Mucosa of rectum (tissue), 2 donors: ENCODE data around the gene PKLR.
"Not testable (repeated sequence)": the region's sequence is repeated elsewhere in the genome, so short reads cannot be mapped to it uniquely, and the experiment has no call there.

Experiments
- H3K27ac ChIP-seq, 2 donors: one replicate each; pipeline ENCODE4 v1.7.0; 2013; ENCODE audit warnings: inconsistent platforms in 2 of 2, low read depth in 2 of 2, low read length in 2 of 2
- H3K27me3 ChIP-seq, 2 donors: one replicate each; pipeline ENCODE4 v1.7.0; 2013; ENCODE audit warnings: low read length in 2 of 2; ENCODE audit not compliant: control insufficient read depth in 2 of 2, insufficient read depth in 2 of 2
- H3K36me3 ChIP-seq, 2 donors: one replicate each; pipeline ENCODE4 v1.7.0; 2013; ENCODE audit warnings: low read length in 2 of 2; ENCODE audit not compliant: control insufficient read depth in 2 of 2, insufficient read depth in 2 of 2
- H3K4me1 ChIP-seq, 2 donors: one replicate each; pipeline ENCODE4 v1.7.0; 2013; ENCODE audit warnings: low read length in 2 of 2, mild to moderate bottlenecking in 1 of 2; ENCODE audit not compliant: control insufficient read depth in 2 of 2, insufficient read depth in 2 of 2
- H3K4me3 ChIP-seq, 2 donors: one replicate each; pipeline ENCODE4 v1.7.0; 2013; ENCODE audit warnings: low read length in 2 of 2
- H3K9ac ChIP-seq, 2 donors: one replicate each; pipeline ENCODE4 v1.7.0; 2013; ENCODE audit warnings: low read length in 2 of 2, low read depth in 1 of 2, mild to moderate bottlenecking in 1 of 2
- H3K9me3 ChIP-seq, 2 donors: one replicate each; pipeline ENCODE4 v1.7.0; 2013; ENCODE audit warnings: low read length in 2 of 2; ENCODE audit not compliant: control insufficient read depth in 2 of 2
- donor health status: healthy.
- donor health status: Normal muscosa, but diverticular disease.

The PKLR gene

DNA sequence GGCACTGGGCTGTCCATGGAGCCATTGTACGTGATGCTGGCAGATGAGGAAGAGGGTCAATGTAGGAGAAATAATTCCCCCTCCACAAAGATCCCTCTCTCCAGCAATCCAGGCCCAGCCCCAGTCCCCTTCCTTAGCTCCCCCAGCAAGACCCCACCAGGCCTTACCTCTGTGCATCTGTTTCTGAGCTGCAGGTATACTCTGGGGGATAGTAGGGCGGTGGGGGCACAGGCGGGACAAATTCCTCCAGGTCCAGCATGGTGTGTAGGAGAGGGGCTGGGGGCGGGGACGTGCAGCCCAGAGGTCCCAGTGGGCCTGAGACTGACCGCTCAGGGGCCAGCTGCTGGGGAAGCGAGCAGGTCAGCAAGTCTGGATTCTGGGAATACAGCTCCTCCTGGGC, 49.7 kb downstream of the PKLR start:
- Histone ChIP-seq H3K27me3 (no peaks in the 10 kb centered on the region), H3K9ac (no peak overlapping the region), H3K27ac (no peak overlapping the region), H3K9me3 (no peaks in the 10 kb centered on the region), H3K4me1 (peaks cover 13 to 20% of the 10 kb centered on the region in 2 donors), H3K4me3 (peak overlapping the region in 1 of 2 donors; percentile 7), H3K36me3 (peaks cover 0 to 2% of the 10 kb centered on the region in 2 donors)

DNA sequence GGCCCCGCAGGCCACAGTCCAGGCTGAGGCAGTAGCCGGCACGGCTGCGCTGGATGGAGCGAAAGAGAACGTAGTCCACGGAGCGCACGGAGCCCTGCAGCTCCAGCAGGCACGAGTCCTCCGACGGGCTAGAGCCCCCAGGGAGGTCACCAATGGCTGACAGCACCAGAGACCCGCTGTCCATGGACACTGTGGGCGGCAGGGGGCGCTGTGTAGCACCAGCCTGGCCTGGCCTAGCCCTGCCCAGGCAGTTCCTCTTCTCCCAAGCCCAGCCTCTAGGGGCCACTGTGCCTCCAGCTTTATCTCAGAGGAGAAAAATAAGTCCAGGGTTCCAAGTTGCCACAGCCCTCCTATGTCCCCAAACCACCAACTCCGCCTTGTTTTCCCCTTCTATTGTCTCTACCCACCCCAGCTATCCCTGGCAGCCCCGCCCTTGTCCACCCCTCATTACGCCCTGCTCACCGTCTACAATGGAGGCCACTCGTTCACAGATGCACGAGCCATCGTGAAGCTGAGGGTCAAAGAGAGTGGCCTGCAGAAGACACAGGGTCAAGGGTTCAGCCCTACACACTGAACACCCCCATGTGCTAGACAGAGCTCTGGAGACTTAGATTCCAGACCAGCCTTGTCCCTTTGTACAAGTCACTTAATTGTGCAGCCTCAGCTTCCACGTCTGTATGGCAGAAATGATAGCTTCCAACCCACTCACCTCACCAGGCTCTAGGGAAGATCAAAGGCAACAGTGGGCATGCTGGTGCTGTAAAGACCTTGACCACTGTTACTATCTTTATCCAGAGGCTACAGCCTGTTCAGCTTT, 50.4 kb downstream of the PKLR start:
- peak overlapping the region in 1 of 2 donors; percentile 38 for H3K27ac ChIP-seq
- peak overlapping the region; percentile 65 to 66 for H3K9ac ChIP-seq

DNA sequence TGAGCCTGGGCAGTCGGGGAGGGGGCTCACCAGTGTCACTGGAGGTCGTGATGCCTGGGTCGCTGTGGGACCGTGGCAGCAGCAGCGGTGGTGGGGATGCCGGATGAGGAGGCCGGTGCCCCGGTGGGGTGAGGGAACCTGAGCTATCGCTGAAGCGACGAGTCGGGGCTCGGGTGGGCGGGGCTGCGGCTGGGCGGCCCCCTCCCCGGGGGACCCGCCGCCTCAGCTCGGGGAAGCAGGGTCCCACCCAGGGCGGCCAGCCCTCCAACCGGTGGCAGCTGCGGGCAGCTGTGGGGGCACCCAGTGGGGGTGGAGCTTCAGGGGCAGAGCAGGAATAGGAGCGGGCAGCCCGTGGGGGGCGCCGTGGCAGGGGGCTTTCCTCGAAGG, 51.0 kb downstream of the PKLR start:
- peak overlapping the region; percentile 25 to 67 for H3K4me3 ChIP-seq
- H3K9ac ChIP-seq: peak overlapping the region; percentile 65 to 66

More for the DNA sequence above, 50.4 kb downstream of the PKLR start:
- no peaks in the 10 kb centered on the region for H3K27me3 ChIP-seq
- H3K4me1 ChIP-seq: peaks cover 10 to 20% of the 10 kb centered on the region in 2 donors
- H3K4me3 ChIP-seq: peak overlapping the region; percentile 25 to 67
- H3K36me3 ChIP-seq: no peaks in the 10 kb centered on the region
- H3K9me3 ChIP-seq: no peaks in the 10 kb centered on the region

DNA sequence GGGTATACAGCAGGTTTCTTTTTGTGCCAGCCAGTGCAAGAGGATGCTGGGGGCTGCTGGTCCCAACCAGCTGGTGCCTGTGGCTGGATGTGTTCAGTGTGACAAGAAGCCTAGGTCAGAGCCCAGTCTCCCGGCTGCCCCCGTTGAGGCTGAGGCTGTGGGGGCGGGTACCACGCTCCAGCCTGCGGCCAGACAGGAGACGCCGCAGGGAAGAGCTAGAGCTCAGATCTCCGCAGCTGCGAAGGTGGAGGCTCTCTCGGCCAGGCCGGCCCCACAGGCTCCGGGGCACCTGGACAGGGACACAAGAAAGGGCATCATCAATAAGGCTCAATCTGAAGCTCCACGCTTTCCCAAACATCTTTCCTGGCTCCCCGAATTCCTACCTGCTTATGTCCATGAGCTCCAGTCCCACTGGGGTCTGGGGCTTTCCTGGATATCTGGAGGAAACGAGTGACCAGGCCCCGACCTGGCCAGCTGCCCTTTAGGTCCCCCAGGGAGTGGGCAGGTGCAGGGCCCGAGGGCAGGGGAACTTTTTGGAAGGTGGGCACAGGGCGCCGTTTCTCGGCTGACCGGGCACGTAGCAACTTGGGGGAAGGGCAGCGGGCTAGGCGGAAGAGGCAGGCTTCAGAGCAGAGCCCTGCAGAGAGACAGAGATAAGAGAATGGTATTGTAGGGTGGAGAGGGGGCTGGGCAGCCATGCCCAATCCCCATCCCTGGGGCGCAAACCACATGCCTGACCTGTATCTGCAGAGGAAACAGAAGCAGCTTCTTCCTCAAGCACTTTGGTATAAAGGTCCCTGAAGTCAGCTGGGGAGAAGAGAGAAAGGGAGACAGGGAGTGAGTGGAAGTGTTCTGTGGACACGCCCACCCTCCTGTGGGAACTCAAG, 53.3 kb downstream of the PKLR start:
- Histone ChIP-seq H3K4me3 (no peak overlapping the region), H3K9ac (no peak overlapping the region), H3K36me3 (no peaks in the 10 kb centered on the region), H3K27me3 (no peaks in the 10 kb centered on the region), H3K4me1 (peaks cover 17 to 18% of the 10 kb centered on the region in 2 donors), H3K27ac (no peak overlapping the region), H3K9me3 (no peaks in the 10 kb centered on the region)

More for the DNA sequence above, 51.0 kb downstream of the PKLR start:
- Histone ChIP-seq H3K27ac (peak overlapping the region in 1 of 2 donors; percentile 23), H3K4me1 (peaks cover 10 to 21% of the 10 kb centered on the region in 2 donors), H3K36me3 (no peaks in the 10 kb centered on the region), H3K27me3 (no peaks in the 10 kb centered on the region), H3K9me3 (no peaks in the 10 kb centered on the region)

DNA sequence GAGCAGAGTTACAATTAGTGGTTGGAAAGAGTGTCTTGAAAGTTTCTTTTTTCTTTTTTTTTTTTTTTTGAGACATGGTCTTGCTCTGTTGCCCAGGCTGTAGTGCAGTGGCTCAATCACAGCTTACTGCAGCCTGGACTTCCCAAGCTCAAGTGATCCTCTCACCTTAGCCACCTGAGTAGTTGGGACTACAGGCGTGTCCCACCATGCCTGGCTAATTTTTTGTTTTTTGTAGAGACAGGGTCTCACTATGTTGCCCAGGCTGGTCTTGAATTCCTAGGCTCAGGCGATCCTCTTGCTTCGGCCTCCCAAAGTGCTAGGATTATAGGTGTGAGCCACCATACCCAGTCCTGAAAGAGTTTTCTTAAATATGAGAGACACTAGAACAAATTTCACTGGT, 54.4 kb downstream of the PKLR start:
- not testable (repeated sequence) for H3K27ac ChIP-seq, H3K9me3 ChIP-seq, H3K9ac ChIP-seq, H3K4me3 ChIP-seq, H3K36me3 ChIP-seq, H3K27me3 ChIP-seq
- H3K4me1 ChIP-seq: peaks cover 21% of the 10 kb centered on the region in 2 donors

DNA sequence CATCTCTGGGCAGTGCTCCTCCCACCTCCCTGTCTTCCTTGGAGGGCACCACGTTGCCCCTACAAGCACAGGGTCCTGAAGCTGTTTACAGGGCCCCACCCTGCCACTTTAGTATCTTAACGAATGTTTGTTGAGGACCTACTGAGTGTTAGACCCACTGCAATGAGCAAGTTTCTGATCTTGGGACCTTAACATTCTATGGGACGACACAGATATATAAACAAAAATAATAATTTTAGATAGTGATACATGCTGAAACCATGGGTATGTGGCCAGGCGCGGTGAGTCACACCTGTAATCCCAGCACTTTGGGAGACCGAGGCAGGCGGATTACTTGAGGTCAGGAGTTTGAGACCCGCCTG, 56.1 kb downstream of the PKLR start:
- Histone ChIP-seq H3K36me3 (no peaks in the 10 kb centered on the region), H3K27ac (peak overlapping the region; percentile 90 to 92), H3K9me3 (no peaks in the 10 kb centered on the region), H3K4me1 (peaks cover 24 to 26% of the 10 kb centered on the region in 2 donors), H3K27me3 (no peaks in the 10 kb centered on the region), H3K4me3 (peak overlapping the region; percentile 83 to 95), H3K9ac (peak overlapping the region; percentile 81 to 84)

DNA sequence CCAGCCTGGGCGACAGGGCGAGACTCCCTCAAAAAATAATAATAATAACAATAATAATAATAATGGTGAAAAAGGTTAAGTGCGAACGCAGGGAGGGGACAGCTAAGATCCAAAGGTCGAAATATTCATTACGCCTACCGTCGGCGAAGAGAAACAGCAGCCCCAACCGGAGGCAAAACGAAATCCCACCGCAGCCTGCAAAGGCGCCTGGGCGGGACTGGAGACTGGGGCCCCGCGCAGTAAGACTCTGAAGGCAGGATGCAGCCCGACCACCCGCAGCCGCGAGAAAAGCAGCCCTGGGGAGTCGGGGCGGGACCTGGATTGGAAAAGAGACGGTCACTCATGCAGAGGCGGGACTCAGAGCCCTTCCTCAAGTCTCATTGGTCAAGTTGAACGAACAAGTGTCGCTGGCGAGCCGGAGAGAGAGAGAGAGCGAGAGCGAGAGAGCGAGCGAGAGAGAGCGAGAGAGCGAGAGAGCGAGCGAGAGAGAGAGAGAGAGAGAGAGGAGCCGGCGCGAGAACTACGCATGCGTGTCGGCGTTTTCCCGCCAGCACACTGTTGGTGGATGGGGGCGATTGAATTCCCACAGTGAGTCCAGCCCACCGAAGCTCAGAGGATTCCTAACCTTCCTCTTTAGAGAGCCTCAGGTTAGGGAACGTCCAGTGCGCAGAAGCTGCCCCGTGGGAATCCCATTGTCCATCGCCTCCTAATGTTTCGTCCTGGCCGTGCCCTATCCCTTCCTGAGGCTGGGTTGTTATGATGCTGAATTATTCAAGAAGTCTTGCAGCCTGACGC, 56.7 kb downstream of the PKLR start:
- no peaks in the 10 kb centered on the region for H3K9me3 ChIP-seq

DNA sequence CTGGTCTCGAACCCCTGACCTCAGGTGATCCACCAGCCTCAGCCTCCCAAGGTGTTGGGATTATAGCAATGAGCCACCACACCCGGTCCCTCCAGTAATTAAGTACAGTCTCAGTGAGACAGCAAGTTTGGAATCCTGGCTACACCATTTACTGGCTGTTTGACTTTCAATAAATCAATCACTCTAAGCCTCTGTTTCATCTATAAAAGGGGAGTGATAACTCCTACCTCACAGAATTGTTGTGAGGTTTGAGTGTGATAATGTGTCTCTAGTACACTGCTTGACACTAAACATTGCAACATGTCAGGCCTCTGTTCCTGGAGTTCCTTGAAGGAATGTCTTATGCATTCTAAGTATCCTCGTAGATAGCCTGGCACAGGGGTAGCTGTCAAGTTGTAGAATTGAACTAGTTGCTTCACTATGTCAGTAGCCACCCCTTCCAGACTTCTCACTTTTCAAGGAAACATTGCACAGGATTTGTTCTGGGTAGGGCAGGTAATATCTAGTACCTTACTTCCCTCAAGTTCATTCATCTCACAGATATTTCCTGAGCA, 58.4 kb downstream of the PKLR start:
- H3K27me3 ChIP-seq: no peaks in the 10 kb centered on the region
- H3K27ac ChIP-seq: peak overlapping the region; percentile 90 to 92
- H3K9ac ChIP-seq: no peak overlapping the region
- no peaks in the 10 kb centered on the region for H3K9me3 ChIP-seq
- H3K4me3 ChIP-seq: peak overlapping the region in 1 of 2 donors; percentile 95
- H3K36me3 ChIP-seq: peaks cover 1 to 4% of the 10 kb centered on the region in 2 donors
- peaks cover 24 to 26% of the 10 kb centered on the region in 2 donors for H3K4me1 ChIP-seq

More for the DNA sequence above, 56.7 kb downstream of the PKLR start:
- Histone ChIP-seq H3K4me3 (peak overlapping the region; percentile 83 to 95), H3K9ac (peak overlapping the region; percentile 81 to 84), H3K4me1 (peaks cover 24 to 26% of the 10 kb centered on the region in 2 donors), H3K36me3 (no peaks in the 10 kb centered on the region), H3K27ac (peak overlapping the region; percentile 90 to 92), H3K27me3 (no peaks in the 10 kb centered on the region)

DNA sequence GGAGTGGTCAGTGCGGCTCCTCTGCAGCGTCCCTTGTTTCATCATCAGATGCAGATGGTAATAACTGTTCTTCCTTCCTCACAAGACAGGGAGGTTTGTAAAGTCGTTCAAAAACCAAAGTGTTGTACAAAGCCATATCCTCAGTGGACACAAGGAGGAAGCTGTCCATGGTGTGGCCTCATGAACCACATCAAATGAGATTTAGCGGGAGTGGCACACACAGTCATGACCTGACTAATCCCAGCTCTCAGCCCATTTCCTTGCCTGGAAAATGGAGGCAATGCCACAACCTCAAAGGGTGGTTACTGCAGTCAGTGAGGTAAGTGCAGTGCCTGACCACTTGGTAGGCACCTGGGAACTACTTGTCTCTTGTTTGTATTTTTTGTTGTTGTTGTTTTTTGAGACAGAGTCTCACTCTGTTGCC, 59.4 kb downstream of the PKLR start:
- H3K4me3 ChIP-seq: no peak overlapping the region
- H3K27ac ChIP-seq: peak overlapping the region; percentile 19 to 90
- no peak overlapping the region for H3K9ac ChIP-seq
- peaks cover 6 to 11% of the 10 kb centered on the region in 2 donors for H3K36me3 ChIP-seq
- no peaks in the 10 kb centered on the region for H3K9me3 ChIP-seq
- peaks cover 24 to 26% of the 10 kb centered on the region in 2 donors for H3K4me1 ChIP-seq
- no peaks in the 10 kb centered on the region for H3K27me3 ChIP-seq
